Psoas muscle (tissue), 8 donors: ENCODE measurements around the gene FNDC3A. TPM values are rescaled to one million over a fixed set of nuclear protein-coding genes. Genes with fewer than 3 reads are reported as not detected.

Experiments
- ATAC-seq, 4 donors: fragments of 200-7000 bp; cut with Tn5 transposase; one replicate each; pipeline ENCODE4 v1.9.1; 2020; ENCODE audit warnings: moderate library complexity in 3 of 4, mild to moderate bottlenecking in 2 of 4
- DNase-seq, 2 donors: peaks; one replicate each; pipeline ENCODE4 v3.0.0-alpha.2; 2020
- H3K27ac ChIP-seq: fragments of 200-600 bp; one replicate; pipeline ENCODE4 v1.8.0; 2022
- H3K27me3 ChIP-seq, 3 donors: fragments of 200-600 bp in 1 of 3; one replicate each; pipeline versions ENCODE4 v1.6.1 to v1.8.0; 2013 to 2022; ENCODE audit warnings: low read length in 2 of 3, mild to moderate bottlenecking in 2 of 3, moderate library complexity in 1 of 3; ENCODE audit not compliant: insufficient read depth in 3 of 3
- H3K36me3 ChIP-seq, 2 donors: fragments of 200-600 bp in 1 of 2; one replicate each; pipeline versions ENCODE4 v1.6.1 to v1.8.0; 2013 to 2022; ENCODE audit warnings: low read depth in 1 of 2, mild to moderate bottlenecking in 1 of 2, moderate library complexity in 1 of 2; ENCODE audit not compliant: insufficient read depth in 1 of 2
- H3K4me1 ChIP-seq: fragments of 200-600 bp; one replicate; pipeline ENCODE4 v1.8.0; 2022
- H3K4me3 ChIP-seq: fragments of 200-600 bp; one replicate; pipeline ENCODE4 v1.8.0; 2022; ENCODE audit warnings: mild to moderate bottlenecking
- H3K9me3 ChIP-seq: fragments of 200-600 bp; one replicate; pipeline ENCODE4 v1.8.0; 2022
- WGBS, 3 donors: extraction: QIAGEN DNeasy Blood & Tissue Kit; methylation state at CpG; one replicate each; pipeline versions ENCODE4 v1.1.6 to v1.1.7; 2013; 5-methylcytosine and 5-hydroxymethylcytosine counted together
- intact Hi-C, 2 donors: fragments of 100-400 bp; cut with DNase I; formaldehyde crosslinking; loops; one replicate each; pipeline versions ENCODE4 v1.11.0 to v1.14.2; 2022
- polyA plus RNA-seq, 3 donors: library from polyadenylated mRNA; stranded (reverse); fragments of 200-250 nt; gene quantifications; one replicate each; pipeline ENCODE4 v1.2.3, GENCODE V29; 2013
- total RNA-seq, 4 donors: library from RNA; stranded (reverse); fragmentation: NEBNext Ultra II Directional in 2 of 4; extraction: Animal tissue kit (Norgen Biotek cat#: 25700) in 2 of 4; gene quantifications; one replicate each; pipeline versions ENCODE4 v1.2.1 to v1.2.4, GENCODE V29; 2021 to 2023
- TF ChIP-seq, protein P1 (sequence below): fragments of 200-600 bp; IDR thresholded peaks from one replicate; pipeline ENCODE4 v1.8.0; 2022; ENCODE audit warnings: antibody characterized with exemption
- donor health status: healthy with polysubstance abuse.
- donor health status: DM: no; HTN: no; CAD: no; lungs with moderate emphysema.
- donor health status: Bipolar disorder and iron deficiency.
- donor health status: healthy.
- donor health status: DM: yes; HTN: yes; CAD: no.
- donor health status: DM: no; HTN: no; CAD: no.
- donor health status: DM: no; HTN: no; CAD: no.
- donor health status: DM: yes; HTN: yes; CAD: no.

Gene FNDC3A
- total and polyA plus RNA-seq, 7 donors, result 4.4 to 18.6 (median 10.5) TPM

- Histone ChIP-seq H3K9me3 (peaks cover 4% of the 10 kb centered on the region), H3K4me1 (peaks cover 5% of the 10 kb centered on the region), H3K27ac (no peak overlapping the region), H3K27me3 (no peaks in the 10 kb centered on the region), H3K36me3 (no peaks in the 10 kb centered on the region), H3K4me3 (no peak overlapping the region)
- intact Hi-C loops, result no loop called here
- 68 to 81% (median 70%) methylated on average over 2 of the region's 2 CpGs for WGBS, 3 donors
- DNase-seq (no peak), ATAC-seq (no peak)
- TF ChIP-seq, protein P1, sequence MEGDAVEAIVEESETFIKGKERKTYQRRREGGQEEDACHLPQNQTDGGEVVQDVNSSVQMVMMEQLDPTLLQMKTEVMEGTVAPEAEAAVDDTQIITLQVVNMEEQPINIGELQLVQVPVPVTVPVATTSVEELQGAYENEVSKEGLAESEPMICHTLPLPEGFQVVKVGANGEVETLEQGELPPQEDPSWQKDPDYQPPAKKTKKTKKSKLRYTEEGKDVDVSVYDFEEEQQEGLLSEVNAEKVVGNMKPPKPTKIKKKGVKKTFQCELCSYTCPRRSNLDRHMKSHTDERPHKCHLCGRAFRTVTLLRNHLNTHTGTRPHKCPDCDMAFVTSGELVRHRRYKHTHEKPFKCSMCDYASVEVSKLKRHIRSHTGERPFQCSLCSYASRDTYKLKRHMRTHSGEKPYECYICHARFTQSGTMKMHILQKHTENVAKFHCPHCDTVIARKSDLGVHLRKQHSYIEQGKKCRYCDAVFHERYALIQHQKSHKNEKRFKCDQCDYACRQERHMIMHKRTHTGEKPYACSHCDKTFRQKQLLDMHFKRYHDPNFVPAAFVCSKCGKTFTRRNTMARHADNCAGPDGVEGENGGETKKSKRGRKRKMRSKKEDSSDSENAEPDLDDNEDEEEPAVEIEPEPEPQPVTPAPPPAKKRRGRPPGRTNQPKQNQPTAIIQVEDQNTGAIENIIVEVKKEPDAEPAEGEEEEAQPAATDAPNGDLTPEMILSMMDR, result no peak
These were observed 10.0 kb downstream of the FNDC3A start for GRCh38 chr13:48985756-48986155.

DNA sequence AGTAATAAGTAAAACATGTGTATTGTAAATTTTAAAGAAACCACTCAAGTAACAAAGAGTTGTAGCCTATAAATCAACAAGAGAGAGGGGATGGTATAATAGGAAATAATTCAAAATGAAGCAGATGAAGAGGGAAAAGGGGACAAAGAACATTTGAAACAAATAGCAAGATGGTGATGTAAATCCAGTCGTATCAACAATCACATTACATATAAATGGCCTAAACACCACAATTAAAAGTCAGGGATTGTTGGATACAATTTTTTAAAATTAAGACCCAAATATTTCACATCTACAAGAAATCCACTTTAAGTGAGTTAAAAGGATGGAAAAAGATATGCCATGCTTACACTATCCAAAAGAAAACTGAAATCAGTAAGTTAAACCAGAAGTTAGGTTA, 15.2 kb downstream of the FNDC3A start:
- no peaks in the 10 kb centered on the region for H3K36me3 ChIP-seq
- peaks cover 11% of the 10 kb centered on the region for H3K9me3 ChIP-seq
- TF ChIP-seq, protein P1, result no peak
- no peak for ATAC-seq
- 96 to 100% (median 97%) methylated on average over 1 of the region's 1 CpG for WGBS, 3 donors
- H3K27ac ChIP-seq, result no peak overlapping the region
- no peaks in the 10 kb centered on the region for H3K4me1 ChIP-seq
- no peak overlapping the region for H3K4me3 ChIP-seq
- no peak for DNase-seq
- intact Hi-C loops, result no loop called here
- no peaks in the 10 kb centered on the region for H3K27me3 ChIP-seq

DNA sequence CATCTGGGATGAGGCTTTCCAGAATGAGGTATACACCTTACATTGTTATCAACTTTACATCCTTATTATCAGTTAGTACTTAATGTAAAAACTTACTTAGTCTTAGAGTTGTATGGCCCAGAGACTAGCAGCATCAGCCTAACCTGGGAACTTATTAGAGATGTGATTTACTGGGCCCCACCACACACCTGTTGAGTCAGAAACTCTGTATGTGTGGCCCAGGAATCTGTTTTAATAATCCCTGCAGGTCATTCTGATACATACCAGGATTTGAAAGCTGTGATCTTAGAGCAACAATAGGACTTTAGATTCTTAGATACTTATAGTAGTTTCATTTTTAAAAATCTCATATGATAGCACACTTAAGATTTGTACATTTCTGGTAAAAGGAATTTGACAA, 17.4 kb downstream of the FNDC3A start:
- TF ChIP-seq, protein P1, result no peak
- no peaks in the 10 kb centered on the region for H3K4me1 ChIP-seq
- H3K27ac ChIP-seq, result no peak overlapping the region
- no peaks in the 10 kb centered on the region for H3K36me3 ChIP-seq
- intact Hi-C loops, result no loop called here
- H3K4me3 ChIP-seq, result no peak overlapping the region
- no peak for DNase-seq
- no peak for ATAC-seq
- H3K27me3 ChIP-seq, result no peaks in the 10 kb centered on the region
- peaks cover 11% of the 10 kb centered on the region for H3K9me3 ChIP-seq

DNA sequence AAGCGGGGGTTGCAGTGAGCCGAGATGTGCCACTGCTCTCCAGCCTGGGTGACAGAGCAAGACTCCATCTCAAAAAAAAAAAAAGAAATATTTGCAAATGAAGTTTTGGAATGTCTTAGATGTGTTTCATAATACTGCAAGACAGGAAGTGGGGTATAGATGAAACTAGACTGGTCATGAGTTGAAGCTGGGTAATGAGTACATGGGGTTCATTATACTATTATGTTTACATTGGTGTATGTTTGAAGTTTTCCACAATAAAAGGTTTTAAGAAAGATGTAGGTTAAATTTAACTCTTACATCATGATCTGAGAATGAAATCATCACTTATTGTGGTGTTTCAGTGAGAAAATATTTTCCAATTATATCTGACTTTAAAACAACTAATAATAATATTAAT, 19.0 kb downstream of the FNDC3A start:
- Histone ChIP-seq H3K4me3 (no peak overlapping the region), H3K9me3 (peaks cover 11% of the 10 kb centered on the region), H3K27me3 (no peaks in the 10 kb centered on the region), H3K4me1 (no peaks in the 10 kb centered on the region), H3K27ac (no peak overlapping the region), H3K36me3 (no peaks in the 10 kb centered on the region)
- WGBS, 3 donors, result 100% methylated on average over 2 of the region's 2 CpGs
- intact Hi-C loops, result no loop called here
- DNase-seq (no peak), ATAC-seq (no peak)
- TF ChIP-seq, protein P1, result no peak

DNA sequence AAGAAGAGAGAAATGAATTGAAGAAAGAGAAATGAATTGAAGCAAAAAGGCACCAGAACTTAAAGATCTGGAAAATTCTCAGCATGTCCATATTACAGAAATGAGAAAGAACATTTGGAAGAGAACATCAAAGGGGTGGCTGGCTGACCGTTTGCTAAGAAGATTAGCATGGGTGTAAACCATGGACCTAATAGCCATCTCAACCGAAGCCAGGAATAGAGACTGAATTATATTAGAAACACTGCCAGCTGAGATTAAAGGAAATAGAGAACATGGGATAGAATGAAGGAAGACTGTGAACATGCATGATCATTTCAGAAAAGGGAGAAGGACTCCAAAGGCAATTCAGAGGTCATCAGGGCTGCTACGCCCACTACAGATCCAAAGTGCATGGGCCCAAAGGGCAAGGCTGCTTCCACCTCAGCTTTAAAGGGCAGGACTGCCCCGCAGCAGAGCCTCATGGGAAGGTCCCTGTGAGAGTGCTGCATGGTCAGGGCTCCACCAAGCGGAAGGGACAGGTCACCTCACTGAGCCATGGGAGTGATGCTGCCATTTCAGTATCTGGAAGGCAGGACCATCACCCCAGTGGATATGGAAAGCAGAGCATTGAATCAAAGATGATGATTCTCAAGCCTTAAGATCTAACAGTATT, 23.1 kb downstream of the FNDC3A start:
- no peaks in the 10 kb centered on the region for H3K4me1 ChIP-seq
- 32 to 53% (median 42%) methylated on average over 5 of the region's 5 CpGs for WGBS, 3 donors
- DNase-seq (no peak), ATAC-seq (no peak)
- H3K4me3 ChIP-seq, result no peak overlapping the region
- H3K27ac ChIP-seq, result no peak overlapping the region
- peaks cover 9% of the 10 kb centered on the region for H3K9me3 ChIP-seq
- H3K27me3 ChIP-seq, result no peaks in the 10 kb centered on the region
- intact Hi-C loops, result no loop called here
- TF ChIP-seq, protein P1, result no peak
- H3K36me3 ChIP-seq, result no peaks in the 10 kb centered on the region
